Activated CD8-positive, alpha-beta memory T cell treated with anti-CD3 and anti-CD28 coated beads, Interleukin-2, amount 50 U/mL, for 1 hour (primary cell): ENCODE results near the gene SIK2.

ENCODE experiments used
- DNase-seq: peaks from one replicate; pipeline ENCODE4 v3.0.0-alpha.2; 2020; ENCODE audit errors: extremely low read depth

The SIK2 gene

DNA sequence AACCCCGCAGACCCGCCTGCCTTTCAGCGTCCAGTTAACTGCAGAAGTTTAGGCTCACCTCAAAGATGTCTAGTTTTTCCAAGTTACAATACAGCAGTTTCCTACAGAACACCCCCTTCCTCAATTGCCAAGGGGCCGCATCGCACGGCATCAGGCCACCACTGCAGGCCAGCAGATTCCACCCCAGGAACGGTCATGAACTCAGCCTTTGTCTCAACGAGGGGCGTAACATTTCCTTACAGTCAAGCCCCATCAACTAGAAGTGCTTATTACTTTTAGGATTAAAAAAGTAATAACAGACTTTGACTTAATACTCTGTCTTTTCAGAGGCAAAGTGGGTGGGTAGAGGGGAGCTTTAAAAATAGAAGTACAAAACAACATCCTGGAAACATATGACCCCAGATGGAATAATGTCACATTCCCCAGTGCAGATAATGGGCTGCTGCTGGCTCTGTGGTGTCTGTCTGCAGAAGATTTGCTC lies 127.6 kb downstream of the SIK2 start:
- DNase-seq, result no peak

DNA sequence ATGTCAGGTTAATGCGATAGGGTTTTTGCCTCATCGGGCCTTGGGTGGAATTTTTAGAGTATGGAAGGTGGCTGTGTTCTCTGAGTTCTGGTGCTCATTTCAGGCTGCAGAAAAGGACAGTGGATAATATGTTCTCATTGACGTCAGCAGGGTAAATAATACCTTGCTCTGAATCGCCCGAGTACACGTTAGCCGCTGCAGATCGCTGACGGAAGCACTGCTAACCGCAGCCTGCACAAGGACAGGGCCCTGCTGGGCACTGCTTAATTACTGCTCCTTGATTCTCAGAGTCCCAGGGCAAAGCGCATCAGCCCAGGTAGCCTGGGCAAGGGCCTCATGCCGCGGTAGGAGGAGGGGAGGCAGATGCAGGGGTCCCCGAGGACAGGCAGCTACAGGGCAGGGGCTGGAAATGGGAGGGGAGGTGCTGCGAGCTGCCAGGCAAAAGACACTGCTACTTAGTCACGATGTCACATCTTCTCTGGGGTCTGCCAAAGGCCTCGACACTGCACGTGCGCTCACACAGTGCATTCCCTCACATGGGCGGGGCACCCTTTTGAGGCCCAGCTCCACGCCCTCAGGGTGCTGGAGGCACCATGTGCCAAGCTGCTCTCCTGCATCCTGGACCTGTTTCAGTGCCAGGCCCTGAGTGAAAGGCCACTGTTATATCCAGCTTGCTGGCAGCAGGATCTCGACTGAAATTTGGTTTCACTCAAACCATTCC lies 128.8 kb downstream of the SIK2 start:
- DNase-seq, result no peak

DNA sequence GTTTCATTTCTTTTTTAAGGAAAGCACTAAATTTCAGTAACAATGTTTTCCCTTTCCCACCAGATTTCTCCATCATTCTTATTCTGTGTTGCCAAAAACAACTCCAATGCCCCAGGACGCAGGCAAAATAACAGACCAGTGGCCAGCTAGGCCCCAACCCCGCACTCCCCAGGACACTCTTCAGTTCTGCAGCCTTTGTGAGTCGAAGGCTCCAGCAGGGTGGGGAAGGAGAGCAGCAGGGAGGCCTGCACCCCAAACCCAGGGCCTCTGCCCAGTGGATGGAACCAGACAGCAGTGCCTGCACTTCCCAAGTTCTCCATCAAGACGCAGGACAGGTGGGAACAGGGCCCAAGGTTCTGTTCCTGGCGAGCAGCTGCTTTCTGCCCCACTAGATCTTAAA lies 129.6 kb downstream of the SIK2 start:
- no peak for DNase-seq

DNA sequence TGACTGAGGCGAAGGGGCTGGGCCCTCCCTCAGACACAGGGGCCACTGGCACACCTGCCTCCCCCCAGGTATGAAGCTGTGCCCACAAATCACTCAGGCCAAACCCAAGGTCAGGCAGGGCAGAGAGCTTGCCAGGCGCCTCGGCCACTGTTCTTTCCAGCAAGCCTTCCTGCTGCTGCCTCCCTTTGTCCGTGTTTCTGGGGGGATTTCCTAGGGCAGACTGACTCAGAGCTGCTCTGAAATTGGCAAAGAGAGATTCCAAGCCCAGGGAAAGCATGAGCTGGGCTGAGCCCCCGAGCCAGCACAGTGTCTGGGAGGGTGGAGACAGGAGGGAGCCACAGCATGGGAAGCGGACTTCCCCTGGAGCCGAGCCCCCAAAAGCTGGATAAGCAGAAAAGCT lies 130.8 kb downstream of the SIK2 start:
- DNase-seq, result no peak

DNA sequence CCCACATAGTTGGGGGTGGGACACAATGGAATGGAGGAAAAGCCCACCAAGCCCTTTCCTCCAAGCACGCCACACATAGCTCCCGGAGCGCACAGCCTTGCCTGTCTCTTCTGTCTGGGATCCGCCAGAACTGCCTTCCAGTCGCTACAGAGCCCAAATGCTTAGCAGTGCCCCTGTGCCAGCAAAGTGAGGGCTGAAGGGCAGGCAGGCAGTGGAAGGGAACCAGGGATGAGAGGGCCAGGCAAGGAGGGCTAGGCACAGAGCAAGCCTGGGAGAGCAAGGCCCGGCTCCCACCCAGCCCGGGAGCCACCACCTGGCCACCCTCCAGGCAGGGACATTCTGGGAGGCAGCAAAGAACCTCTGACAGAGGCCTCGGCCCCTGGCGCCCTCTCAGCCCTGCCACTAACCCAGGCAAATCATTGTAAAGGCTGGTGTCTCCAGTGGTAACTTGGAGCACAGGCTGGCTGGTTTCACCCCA lies 131.4 kb downstream of the SIK2 start:
- no peak for DNase-seq

DNA sequence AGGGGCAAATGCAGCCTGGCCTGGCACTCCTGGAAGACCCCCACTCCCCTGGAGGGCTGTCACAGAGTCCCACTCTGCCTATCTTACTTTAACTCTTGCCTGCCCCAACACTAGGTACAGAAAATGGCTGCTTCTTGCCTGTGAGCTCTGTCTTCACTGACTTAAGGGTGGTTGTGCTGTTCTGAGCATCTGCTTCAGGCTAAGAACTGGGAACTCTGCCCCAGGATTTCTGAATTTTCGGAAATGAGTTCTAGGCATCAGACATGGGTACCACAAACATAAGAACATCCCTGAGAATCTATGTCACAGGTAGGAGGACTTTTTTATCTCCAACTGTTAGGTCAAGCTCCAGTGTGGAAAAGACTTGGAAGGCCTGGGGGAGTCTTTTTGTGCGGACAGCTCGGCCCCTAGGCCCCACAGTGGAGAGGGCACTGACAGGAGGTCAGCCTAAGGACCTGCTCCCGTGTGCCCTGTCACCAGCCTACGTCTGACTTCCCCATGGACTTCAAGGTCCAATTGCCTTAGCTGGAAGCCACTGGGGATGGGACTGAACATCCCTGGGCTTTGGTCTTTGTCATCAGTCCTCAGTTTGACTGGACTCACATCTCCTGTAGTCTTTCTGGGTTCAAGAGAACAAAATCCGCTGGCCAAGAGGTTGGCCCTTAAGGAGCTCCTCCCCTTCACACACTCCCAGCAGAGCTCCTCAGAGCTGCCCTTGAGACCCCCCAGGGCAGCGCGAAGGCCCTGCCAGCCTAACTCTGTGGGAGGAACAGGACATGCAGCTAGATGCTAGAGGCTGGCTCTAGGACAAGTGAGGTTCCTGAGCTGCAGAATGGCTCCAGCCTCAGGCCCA lies 132.1 kb downstream of the SIK2 start:
- no peak for DNase-seq

DNA sequence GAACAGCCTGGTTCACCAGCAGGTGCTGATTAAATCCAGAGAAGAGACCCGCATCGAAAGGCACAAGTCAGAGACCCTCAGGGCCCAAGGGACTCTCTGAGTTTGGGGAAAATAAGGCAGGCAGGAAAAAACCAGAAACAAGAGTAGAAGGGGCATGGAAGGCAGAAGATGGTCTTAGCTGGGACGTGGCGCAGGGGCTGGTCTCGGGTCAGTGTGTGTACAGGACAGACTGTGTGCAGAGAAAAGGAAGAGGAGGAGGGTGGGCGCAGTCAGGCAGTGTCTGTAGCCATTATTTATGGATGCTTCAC lies 132.7 kb downstream of the SIK2 start:
- no peak for DNase-seq

DNA sequence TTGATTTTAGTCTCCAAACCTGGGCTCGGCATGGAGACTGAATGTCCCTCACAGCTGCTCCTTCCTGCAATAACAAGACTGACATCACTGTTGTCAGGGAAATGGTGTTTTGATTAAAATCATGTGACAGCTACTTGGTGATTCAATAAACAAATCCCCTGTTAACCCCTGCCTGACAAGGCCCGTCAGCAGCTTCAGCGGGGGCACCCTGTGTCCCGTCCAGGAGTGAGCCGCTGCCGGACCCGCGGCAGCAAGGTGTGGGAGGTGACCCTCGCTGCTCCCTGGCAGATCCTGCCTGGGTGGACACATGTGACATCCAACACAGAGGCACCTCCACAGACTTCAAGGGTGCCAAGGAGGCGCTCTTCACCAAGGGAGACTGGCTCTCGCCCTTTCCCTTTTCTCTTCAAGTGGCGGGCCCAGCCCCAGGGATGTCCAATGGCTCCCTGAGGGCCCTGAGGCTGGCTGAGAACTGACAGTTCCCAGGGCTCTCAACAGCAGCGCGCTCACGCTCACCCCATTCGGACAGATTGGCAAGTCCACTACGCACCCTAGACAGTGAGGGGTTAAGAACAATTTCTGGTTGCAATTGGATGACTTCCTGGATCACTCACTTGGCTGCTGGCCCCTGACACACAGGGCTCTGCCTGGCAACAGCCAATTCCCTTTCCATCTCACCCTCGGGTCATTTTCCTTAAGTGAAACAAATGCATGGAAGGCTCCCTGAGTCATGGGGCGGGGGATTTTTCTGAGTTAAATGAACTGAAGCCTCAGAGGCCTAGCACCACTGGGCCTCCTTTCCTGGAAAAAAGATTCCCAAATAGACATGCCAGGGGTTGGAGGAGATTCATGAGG lies 133.2 kb downstream of the SIK2 start:
- no peak for DNase-seq

DNA sequence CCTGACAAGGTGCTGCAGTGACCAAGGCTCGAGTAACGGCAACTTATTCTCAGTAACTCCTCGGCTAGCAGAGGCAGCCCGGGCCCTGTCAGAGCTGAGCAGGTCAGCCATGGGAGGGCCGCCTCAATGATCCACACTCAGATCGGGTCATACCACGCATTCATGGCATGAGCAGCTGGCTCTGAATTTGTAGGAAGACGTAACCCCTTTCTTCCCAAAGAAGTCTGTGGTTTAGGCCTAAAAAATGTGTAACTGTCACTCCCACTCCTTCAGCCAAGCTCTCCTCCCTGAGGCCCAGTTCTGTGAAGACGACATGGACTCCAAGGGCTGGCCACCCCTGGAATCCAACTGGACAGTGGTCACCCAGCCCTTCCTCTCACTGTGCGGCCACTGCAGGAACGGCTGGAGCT lies 133.9 kb downstream of the SIK2 start:
- DNase-seq, result no peak

DNA sequence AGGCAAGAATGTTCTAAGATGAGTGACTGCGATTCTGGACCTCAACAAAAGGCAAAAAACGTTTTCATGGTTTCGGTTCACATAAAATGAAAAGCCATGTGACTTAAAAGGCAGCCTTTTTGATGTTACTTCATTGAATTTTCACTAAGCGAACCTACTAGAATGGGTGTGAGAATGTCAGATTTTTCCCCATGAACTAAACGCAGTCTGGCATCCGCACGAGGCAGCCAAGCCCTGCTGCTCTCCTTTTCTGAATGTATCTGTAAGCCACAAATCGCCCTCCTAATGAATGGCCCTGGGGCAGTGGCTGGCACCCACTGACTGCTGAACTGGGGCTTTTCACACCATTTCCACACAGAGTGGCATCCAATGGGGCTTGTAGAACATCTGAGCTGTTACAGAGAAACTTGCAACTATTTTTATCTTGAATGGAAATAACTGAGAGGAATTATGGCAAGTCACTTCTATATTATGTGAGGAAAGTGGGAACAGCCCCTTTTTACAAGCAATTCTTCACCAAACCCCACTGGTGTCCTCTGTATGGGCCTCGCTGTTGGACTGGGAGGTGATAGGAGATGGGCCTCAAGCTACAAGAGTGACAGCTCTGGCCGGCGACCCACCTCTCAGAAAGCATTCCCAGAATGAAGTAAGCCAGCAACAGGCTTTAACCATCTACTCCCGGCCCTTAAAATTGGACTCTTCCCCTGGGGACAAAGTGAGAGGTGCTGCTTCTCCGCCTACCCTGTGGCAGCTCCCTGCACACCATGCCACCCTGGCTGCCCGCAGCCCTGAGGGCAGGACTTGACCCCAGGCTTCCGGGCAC lies 134.6 kb downstream of the SIK2 start:
- DNase-seq, result no peak

DNA sequence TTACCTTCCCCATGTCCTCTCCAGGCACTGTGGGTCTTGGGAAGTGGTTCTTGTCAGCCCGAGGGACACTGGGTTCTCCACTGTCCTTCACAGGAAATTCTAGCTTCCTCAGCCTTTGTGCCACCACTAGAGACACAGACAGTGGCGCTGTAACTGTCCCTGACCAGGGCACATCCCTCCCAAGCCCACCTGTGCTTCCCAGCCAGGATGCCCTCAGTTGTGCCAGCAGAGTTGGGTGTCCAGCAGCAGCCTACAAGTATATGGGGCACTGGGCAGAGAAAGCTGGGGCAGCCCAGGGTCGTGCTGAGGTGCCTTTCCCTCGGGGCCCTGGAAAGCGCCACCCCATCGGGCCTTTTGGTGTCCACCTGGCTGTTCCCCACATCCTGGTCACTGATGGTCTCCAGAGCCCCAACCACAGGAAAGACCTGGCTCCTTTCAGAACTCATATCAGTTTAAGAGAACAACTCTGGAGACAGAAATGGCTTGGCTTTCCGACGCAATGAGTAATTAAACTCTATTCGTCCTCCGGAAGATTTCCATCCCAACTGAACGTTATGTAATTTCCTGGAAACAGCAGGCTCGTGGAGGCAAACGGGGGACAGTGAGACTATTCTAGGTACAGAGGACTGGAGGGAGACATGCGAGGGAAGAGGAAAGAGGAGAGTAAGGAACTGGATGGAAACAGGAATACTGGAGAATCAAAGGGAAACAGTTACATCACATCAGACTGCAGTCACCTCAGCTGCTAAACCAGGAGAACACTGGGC lies 135.4 kb downstream of the SIK2 start:
- no peak for DNase-seq

DNA sequence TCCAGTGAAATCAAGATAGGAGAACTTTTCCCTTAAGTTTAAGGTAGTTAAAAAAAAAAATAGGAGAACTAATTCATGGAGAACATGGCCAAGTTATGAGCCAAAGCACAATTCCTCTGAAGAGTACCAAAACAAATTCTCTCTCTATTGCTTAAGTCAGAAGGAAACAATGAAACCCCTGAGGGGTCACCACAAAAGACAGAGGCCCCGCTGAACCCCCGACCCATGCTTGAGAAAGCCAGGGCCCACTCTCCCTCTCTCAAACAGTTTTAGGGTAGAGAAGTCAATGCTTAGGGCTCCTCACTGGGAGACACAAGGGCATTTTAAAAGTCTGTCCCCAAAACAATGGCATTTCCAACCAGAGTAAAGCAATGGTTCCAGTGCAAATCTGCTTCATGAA lies 137.1 kb downstream of the SIK2 start:
- DNase-seq, result no peak

DNA sequence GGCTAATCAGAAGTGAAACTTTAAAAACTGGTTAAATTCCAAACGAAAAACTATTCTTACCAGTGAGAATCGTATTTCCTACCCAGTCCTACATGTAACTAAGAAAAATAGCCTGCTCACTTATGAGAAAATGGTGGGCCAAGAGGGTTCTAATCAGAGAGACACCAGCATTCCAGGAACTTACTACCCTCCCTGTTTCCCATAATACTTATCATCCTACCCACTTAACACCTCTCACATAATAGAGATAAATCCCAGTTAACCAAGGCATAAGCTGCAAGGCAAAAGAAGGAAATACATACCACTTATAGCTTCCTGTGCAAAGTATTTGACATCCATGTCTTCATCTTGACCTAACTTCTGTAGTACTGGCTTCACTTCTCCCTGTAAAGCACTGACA lies 139.5 kb downstream of the SIK2 start:
- DNase-seq, result no peak

DNA sequence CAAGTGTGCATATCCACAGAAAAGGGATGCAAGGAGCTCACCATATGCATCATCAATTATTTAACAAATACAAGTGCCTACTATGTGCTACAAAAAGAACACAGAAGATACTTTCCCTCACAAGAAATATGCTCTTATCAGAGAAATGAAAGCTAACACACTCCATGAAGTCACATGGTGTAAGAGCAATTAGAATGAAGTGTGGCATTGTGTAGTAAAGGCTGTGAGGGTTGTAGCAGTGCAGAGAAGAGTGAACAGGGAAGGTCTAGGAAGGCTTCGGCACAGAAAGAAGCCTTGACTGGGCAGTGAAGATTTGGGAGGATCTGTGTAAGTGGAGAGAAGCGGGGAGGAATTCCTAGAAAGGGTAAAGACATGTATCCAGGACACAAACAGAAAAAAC lies 141.5 kb downstream of the SIK2 start:
- DNase-seq, result no peak

DNA sequence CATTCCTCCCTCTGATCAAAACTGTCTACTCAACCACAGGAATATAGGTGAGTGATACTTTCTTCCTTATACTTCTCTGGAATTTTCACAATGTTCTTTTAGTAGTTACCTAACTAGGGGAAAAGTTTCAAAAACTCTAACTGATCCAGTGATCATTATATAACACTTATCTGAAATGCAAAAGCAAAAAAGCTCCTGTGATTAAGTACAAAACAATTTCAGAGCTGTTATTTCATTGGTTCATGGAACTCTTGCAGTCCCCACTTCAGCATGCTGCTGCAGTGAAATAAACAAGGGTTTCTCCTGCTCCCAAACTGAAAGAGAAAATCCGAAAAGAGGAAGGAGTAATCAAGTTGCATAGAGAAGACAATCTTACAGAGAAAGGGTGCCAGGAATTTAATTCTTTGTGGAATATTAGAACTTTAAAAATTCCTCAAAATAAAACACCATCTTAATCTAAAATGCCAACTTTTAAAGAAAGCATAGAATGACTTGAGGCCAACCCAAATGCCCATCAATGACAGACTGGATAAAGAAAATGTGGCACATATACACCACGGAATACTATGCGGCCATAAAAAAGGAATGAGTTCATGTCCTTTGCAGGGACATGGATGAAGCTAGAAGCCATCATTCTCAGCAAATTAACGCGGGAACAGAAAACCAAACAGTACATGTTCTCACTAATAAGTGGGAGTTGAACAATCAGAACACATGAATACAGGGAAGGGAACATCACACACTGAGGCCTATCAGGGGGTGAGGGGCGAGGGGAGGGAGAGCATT lies 143.7 kb downstream of the SIK2 start:
- DNase-seq, result no peak

DNA sequence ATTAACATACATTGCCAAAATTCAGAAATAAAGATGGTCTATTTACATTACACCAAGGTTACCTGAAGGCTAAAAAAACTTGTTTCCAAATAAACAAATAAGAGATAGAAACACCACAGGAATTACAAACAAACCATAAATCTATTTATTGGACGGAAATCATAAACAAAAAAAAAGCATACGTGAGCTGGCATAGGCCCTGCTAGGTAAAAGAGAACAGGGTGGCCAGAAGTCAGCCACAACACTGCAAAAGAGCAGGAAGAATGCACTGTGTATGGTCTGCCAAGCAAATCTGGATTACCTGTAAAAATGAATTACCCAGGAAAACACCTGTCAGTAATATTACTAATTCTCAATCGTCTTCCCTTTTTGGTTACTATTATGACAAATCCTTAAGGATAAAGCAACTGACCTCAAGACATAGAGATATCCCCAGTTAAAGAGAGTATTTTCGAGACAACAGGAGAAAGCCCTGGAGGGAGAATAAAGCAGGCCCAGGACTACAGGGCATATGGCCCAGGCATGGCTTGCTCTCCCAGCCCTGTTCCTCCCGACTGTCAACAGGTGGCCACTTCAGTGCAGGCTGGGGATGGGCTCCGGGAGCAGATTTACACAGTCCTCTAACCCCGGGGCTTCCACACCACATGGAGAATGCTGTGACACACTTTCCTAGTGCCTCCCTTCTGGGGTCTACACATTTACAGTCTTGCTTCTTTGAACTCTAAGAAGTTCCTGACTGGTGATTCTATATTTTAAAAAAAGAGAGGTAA lies 146.0 kb downstream of the SIK2 start:
- no peak for DNase-seq

DNA sequence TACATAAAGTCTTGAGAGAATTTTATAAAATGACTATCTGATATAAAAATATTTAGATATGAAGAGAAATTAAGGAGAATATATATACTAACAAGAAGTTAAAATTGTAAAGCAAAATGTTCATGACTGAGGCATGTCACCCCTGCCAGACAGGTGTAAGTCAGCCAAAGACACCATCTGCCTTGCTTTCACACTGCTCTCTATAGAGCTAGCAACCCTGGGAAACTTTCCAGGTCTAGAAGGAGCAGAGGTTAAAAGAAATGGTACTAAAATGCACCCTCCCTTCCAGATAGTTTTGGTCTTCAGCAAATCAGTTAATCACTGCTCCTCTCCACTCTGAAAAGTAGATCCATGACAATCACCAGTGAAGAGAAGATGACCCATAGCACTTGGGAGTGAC lies 147.4 kb downstream of the SIK2 start:
- DNase-seq, result no peak

DNA sequence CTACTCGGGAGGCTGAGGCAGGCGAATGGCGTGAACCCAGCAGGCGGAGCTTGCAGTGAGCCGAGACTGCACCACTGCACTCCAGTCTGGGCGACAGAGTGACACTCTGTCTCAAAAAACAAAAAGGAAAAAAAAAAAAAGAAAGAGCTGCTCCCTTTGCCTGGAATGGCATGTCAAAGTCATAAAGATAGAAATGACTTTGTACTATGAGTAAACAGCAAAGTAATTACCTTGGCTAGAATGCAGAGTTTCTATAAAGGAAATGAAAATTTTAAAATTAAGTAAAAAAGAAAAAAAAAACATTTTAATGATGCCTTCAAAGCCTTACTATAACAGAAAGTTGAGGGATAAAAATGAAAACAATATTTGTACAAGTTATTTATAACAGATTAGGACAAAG lies 153.8 kb downstream of the SIK2 start:
- DNase-seq, result no peak

DNA sequence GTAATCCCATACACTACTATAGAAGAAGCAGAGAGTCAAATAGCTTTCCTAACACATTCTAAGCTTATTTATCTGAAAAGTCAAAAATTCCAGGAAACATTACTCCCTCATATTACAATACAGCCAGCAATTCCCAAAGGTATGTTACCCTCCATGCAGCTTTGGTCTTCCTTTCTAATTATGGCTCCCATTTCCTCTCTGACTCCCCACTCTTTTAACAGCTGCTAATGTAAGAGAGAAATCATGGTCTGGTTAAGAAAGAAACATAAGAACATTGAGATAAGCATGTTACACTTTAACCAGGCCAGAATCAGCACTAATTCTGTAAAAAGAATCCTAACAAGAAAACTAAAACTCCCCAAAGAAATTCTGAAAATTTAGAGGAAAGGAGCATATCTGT lies 157.1 kb downstream of the SIK2 start:
- DNase-seq, result no peak
